HFF-Myc (cell line): ENCODE results near the gene CISH.

Experiments used
- DNase-seq: peaks from one replicate; pipeline ENCODE4 v3.0.0-alpha.2; 2011; ENCODE audit warnings: low read depth; ENCODE audit errors: extremely low read depth
- H3K4me3 ChIP-seq: replicated peaks from 2 replicates; pipeline ENCODE4 v1.5.1; 2011; ENCODE audit warnings: low read depth, mild to moderate bottlenecking, control low read depth, low read length
- CTCF ChIP-seq: IDR thresholded peaks from 2 replicates; pipeline ENCODE4 v1.5.1; 2012; ENCODE audit warnings: mild to moderate bottlenecking, low read depth, low read length, control low read depth; ENCODE audit errors: missing control alignments

The CISH gene

GRCh38 chr3:50604628-50605588 is 6.7 kb downstream of the CISH start:
- no peak for TF ChIP-seq CTCF
- no peak for DNase-seq
- H3K4me3 ChIP-seq: no peak overlapping the region

- no peak for TF ChIP-seq CTCF
- no peak overlapping the region for H3K4me3 ChIP-seq
- no peak for DNase-seq
Observed at GRCh38 chr3:50604110-50604621, 7.4 kb downstream of the CISH start.

- no peak overlapping the region for H3K4me3 ChIP-seq
- no peak for DNase-seq
- no peak for TF ChIP-seq CTCF
Observed at GRCh38 chr3:50603261-50604109, 8.1 kb downstream of the CISH start.

GRCh38 chr3:50602595-50603191 is 8.9 kb downstream of the CISH start:
- no peak for TF ChIP-seq CTCF
- no peak overlapping the region for H3K4me3 ChIP-seq
- DNase-seq: no peak

- H3K4me3 ChIP-seq: no peak overlapping the region
- peak; percentile 73 for DNase-seq
- TF ChIP-seq CTCF: no peak
Observed at GRCh38 chr3:50600841-50601591, 10.6 kb downstream of the CISH start.
